ENCODE results near the gene SLC2A11. TPM values are rescaled to one million over a fixed set of nuclear protein-coding genes. Genes with fewer than 3 reads are reported as not detected.

The SLC2A11 gene
- total RNA-seq, 2 donors from 2014 or later = 6.3 to 8.1 TPM

GRCh38 chr22:23828800-23829680, 28.6 kb upstream of the SLC2A11 start:
- DNase-seq (ENCODE audit: low spot score in 2 of 2) (no peak), ATAC-seq (no peak)
- Mint-ChIP-seq H3K27ac (peak overlapping the region; percentile 7 to 78), H3K36me3 (no peaks in the 10 kb centered on the region), H3K9me3 (no peaks in the 10 kb centered on the region)

- H3K27ac Mint-ChIP-seq = peak overlapping the region; percentile 6 to 7
Measured at GRCh38 chr22:23829845-23830372, 27.8 kb upstream of the SLC2A11 start.

DNA sequence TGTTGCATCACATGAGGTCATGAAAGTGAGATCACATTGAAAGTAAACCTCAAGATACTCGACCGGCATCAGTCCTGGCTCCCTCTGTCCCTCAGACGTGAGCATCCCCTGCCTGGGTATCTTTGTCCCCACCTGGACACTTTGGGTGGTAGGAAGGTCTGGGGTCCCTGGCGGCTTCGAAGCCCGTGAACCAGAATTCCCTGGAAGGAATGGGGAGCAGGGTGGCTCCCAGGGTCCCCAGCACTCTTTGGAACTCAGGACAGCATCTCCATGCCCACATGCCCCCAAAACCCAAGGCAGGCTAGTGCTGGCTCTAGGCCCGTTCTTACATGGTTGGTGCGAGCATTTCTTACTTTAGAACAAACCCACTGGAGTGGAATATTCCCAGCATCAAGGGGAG, 26.4 kb upstream of the SLC2A11 start:
- ATAC-seq = no peak
- H3K27ac Mint-ChIP-seq = no peak overlapping the region
- no peaks in the 10 kb centered on the region for H3K9me3 Mint-ChIP-seq

More at GRCh38 chr22:23829845-23830372, 27.8 kb upstream of the SLC2A11 start:
- no peaks in the 10 kb centered on the region for H3K36me3 Mint-ChIP-seq
- no peaks in the 10 kb centered on the region for H3K9me3 Mint-ChIP-seq
- no peak for DNase-seq (ENCODE audit: low spot score in 2 of 2)
- no peak for ATAC-seq

DNA sequence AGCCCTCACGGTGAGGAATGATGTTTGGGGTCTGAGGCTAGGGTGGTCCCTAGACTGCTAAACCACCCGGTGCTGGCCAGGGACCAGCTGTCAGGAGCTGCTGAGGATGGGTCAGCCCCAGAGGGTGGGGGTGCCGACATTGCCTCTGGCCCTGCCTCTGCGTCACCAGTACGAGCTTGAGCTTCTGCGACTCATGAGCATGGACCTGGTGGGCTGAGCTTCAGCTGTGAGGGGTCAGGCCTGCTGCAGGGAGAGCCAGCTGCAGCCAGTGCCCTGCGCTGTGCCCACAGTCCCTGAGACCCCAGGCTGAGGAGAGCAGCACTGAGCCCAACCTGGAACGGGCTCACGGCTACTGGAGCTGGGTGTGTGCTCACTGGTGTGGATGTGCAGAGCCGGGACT, 25.9 kb upstream of the SLC2A11 start:
- Mint-ChIP-seq H3K36me3 (no peaks in the 10 kb centered on the region), H3K9me3 (no peaks in the 10 kb centered on the region), H3K27ac (no peak overlapping the region)
- DNase-seq (ENCODE audit: low spot score in 2 of 2) (peak in 1 of 2 donors; percentile 50), ATAC-seq (no peak)

More for the DNA sequence above, 26.4 kb upstream of the SLC2A11 start:
- DNase-seq (ENCODE audit: low spot score in 2 of 2) = peak in 1 of 2 donors; percentile 25
- H3K36me3 Mint-ChIP-seq = no peaks in the 10 kb centered on the region

- Mint-ChIP-seq H3K36me3 (no peaks in the 10 kb centered on the region), H3K27ac (peak overlapping the region in 1 of 2 donors; percentile 36), H3K9me3 (no peaks in the 10 kb centered on the region)
- DNase-seq (ENCODE audit: low spot score in 2 of 2) (peak in 1 of 2 donors; percentile 53), ATAC-seq (no peak)
Measured at GRCh38 chr22:23832226-23833016, 25.3 kb upstream of the SLC2A11 start.

- H3K9me3 Mint-ChIP-seq = no peaks in the 10 kb centered on the region
- H3K27ac Mint-ChIP-seq = no peak overlapping the region
- peaks cover 4% of the 10 kb centered on the region in 2 donors for H3K36me3 Mint-ChIP-seq
- peak in 1 of 2 donors; percentile 47 for DNase-seq (ENCODE audit: low spot score in 2 of 2)
- no peak for ATAC-seq
Measured at GRCh38 chr22:23833017-23833751, 24.5 kb upstream of the SLC2A11 start.

- ATAC-seq (no peak), DNase-seq (ENCODE audit: low spot score in 2 of 2) (no peak)
- Mint-ChIP-seq H3K9me3 (no peaks in the 10 kb centered on the region), H3K27ac (no peak overlapping the region), H3K36me3 (peaks cover 7% of the 10 kb centered on the region in 2 donors)
Measured at GRCh38 chr22:23833911-23834317, 23.8 kb upstream of the SLC2A11 start.

GRCh38 chr22:23834406-23834792, 23.3 kb upstream of the SLC2A11 start:
- ATAC-seq = no peak
- no peaks in the 10 kb centered on the region for H3K9me3 Mint-ChIP-seq
- peaks cover 7% of the 10 kb centered on the region in 2 donors for H3K36me3 Mint-ChIP-seq
- DNase-seq (ENCODE audit: low spot score in 2 of 2) = peak in 1 of 2 donors; percentile 40
- no peak overlapping the region for H3K27ac Mint-ChIP-seq

DNA sequence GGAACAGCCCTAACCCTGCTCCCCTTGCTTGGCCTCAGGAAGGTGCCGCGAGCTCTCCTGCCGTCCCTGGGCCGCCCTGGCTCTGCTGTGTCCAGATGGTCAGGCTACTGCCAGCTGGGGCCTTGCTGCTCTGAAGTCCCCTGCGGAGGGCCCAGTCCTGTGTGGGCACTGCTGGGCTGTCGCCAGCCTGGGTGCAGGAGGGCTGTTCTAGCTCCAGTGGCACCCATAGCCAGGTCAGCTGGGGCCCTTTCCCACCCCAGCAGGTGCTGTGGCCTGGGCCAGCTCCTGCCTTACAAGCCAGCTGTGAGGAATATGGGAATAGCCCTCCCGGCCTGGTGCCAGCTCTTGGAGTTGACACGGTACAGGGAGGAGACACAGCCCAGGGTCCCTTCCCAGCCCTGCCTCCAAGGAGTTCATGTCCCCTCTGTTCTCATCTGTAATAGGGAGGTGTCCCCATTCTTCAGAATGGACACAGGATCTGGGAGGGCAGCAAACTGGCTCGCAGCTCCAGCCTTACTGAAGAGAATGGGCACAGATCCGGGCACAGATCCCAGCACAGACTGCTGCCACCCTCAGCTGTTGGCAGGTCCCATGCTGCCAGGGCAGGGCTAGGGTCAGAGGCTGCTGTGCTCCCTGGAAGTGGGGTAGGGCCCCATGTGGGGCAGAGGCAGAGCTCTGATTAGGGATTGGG, 22.7 kb upstream of the SLC2A11 start:
- peaks cover 7% of the 10 kb centered on the region in 2 donors for H3K36me3 Mint-ChIP-seq
- no peak overlapping the region for H3K27ac Mint-ChIP-seq
- DNase-seq (ENCODE audit: low spot score in 2 of 2) = peak in 1 of 2 donors; percentile 50
- ATAC-seq = no peak
- H3K9me3 Mint-ChIP-seq = no peaks in the 10 kb centered on the region

- peak in 1 of 2 donors; percentile 51 for DNase-seq (ENCODE audit: low spot score in 2 of 2)
- Mint-ChIP-seq H3K9me3 (no peaks in the 10 kb centered on the region), H3K36me3 (peaks cover 7% of the 10 kb centered on the region in 2 donors), H3K27ac (peak overlapping the region in 1 of 2 donors; percentile 34)
- no peak for ATAC-seq
Measured at GRCh38 chr22:23835484-23836144, 22.1 kb upstream of the SLC2A11 start.

- H3K27ac Mint-ChIP-seq = peak overlapping the region in 1 of 2 donors; percentile 34
- DNase-seq (ENCODE audit: low spot score in 2 of 2) = peak in 1 of 2 donors; percentile 54
Measured at GRCh38 chr22:23836281-23836680, 21.4 kb upstream of the SLC2A11 start.

GRCh38 chr22:23836692-23837495, 20.8 kb upstream of the SLC2A11 start:
- ATAC-seq = no peak
- peaks cover 7% of the 10 kb centered on the region in 2 donors for H3K36me3 Mint-ChIP-seq
- no peaks in the 10 kb centered on the region for H3K9me3 Mint-ChIP-seq
- H3K27ac Mint-ChIP-seq = peak overlapping the region in 1 of 2 donors; percentile 34
- no peak for DNase-seq (ENCODE audit: low spot score in 2 of 2)

More at GRCh38 chr22:23836281-23836680, 21.4 kb upstream of the SLC2A11 start:
- no peak for ATAC-seq
- peaks cover 7% of the 10 kb centered on the region in 2 donors for H3K36me3 Mint-ChIP-seq
- H3K9me3 Mint-ChIP-seq = no peaks in the 10 kb centered on the region

GRCh38 chr22:23837496-23837859, 20.2 kb upstream of the SLC2A11 start:
- Mint-ChIP-seq H3K9me3 (no peaks in the 10 kb centered on the region), H3K36me3 (peaks cover 7% of the 10 kb centered on the region in 2 donors), H3K27ac (no peak overlapping the region)
- no peak for DNase-seq (ENCODE audit: low spot score in 2 of 2)
- ATAC-seq = no peak

- no peak for ATAC-seq
- H3K27ac Mint-ChIP-seq = peak overlapping the region; percentile 88 to 95
- DNase-seq (ENCODE audit: low spot score in 2 of 2) = no peak
Measured at GRCh38 chr22:23837911-23838680, 19.6 kb upstream of the SLC2A11 start.

More at GRCh38 chr22:23837911-23838680, 19.6 kb upstream of the SLC2A11 start:
- Mint-ChIP-seq H3K36me3 (peaks cover 7% of the 10 kb centered on the region in 2 donors), H3K9me3 (no peaks in the 10 kb centered on the region)
